ENCODE measurements around the gene ARNT2. TPM values are rescaled to one million over a fixed set of nuclear protein-coding genes. Genes with fewer than 3 reads are reported as not detected.
A peak's percentile ranks its signal among the peaks of the same experiment; 100 is the strongest.

The ARNT2 gene
- total RNA-seq, 1 experiment from 2014 or later, result 7.4 TPM

- peaks cover 3% of the 10 kb centered on the region for H3K36me3 ChIP-seq
- DNase-seq, result no peak
- no peaks in the 10 kb centered on the region for H3K27me3 ChIP-seq
Observed at GRCh38 chr15:80531796-80532195, 127.6 kb downstream of the ARNT2 start.

GRCh38 chr15:80533790-80534333 lies 129.7 kb downstream of the ARNT2 start:
- Histone ChIP-seq H3K27me3 (no peaks in the 10 kb centered on the region), H3K36me3 (peaks cover 3% of the 10 kb centered on the region), H3K9me3 (peaks cover 7% of the 10 kb centered on the region), H3K4me3 (no peak overlapping the region)
- DNase-seq, result no peak

More at GRCh38 chr15:80531796-80532195, 127.6 kb downstream of the ARNT2 start:
- H3K9me3 ChIP-seq, result peaks cover 7% of the 10 kb centered on the region
- no peak overlapping the region for H3K4me3 ChIP-seq

GRCh38 chr15:80536231-80536630 lies 132.0 kb downstream of the ARNT2 start:
- Histone ChIP-seq H3K4me3 (no peak overlapping the region), H3K9me3 (peaks cover 12% of the 10 kb centered on the region), H3K36me3 (peaks cover 3% of the 10 kb centered on the region; the same call in 1 of the 2 replicates), H3K27me3 (no peaks in the 10 kb centered on the region)
- DNase-seq, result no peak

GRCh38 chr15:80536716-80537115 lies 132.5 kb downstream of the ARNT2 start:
- DNase-seq, result no peak
- Histone ChIP-seq H3K9me3 (peaks cover 12% of the 10 kb centered on the region), H3K4me3 (no peak overlapping the region), H3K27me3 (no peaks in the 10 kb centered on the region), H3K36me3 (peaks cover 3% of the 10 kb centered on the region; the same call in 1 of the 2 replicates)

- Histone ChIP-seq H3K27me3 (no peaks in the 10 kb centered on the region; the same call in 1 of the 2 replicates), H3K36me3 (no peaks in the 10 kb centered on the region), H3K4me3 (no peak overlapping the region), H3K9me3 (peaks cover 10% of the 10 kb centered on the region; the same call in 1 of the 2 replicates)
- no peak for DNase-seq
Observed at GRCh38 chr15:80545078-80545477, 140.9 kb downstream of the ARNT2 start.

GRCh38 chr15:80547264-80547663 lies 143.1 kb downstream of the ARNT2 start:
- Histone ChIP-seq H3K36me3 (no peaks in the 10 kb centered on the region; the same call in 1 of the 2 replicates), H3K4me3 (no peak overlapping the region), H3K27me3 (no peaks in the 10 kb centered on the region; the same call in 1 of the 2 replicates), H3K9me3 (peaks cover 5% of the 10 kb centered on the region; the same call in 1 of the 2 replicates)
- DNase-seq, result no peak

GRCh38 chr15:80549191-80549590 lies 145.0 kb downstream of the ARNT2 start:
- no peaks in the 10 kb centered on the region; the same call in 1 of the 2 replicates for H3K27me3 ChIP-seq
- H3K36me3 ChIP-seq, result peaks cover 5% of the 10 kb centered on the region; the same call in 1 of the 2 replicates
- DNase-seq, result no peak
- H3K9me3 ChIP-seq, result peaks cover 5% of the 10 kb centered on the region; the same call in 1 of the 2 replicates
- no peak overlapping the region for H3K4me3 ChIP-seq

GRCh38 chr15:80549654-80550053 lies 145.5 kb downstream of the ARNT2 start:
- Histone ChIP-seq H3K36me3 (peaks cover 5% of the 10 kb centered on the region; the same call in 1 of the 2 replicates), H3K4me3 (no peak overlapping the region), H3K9me3 (peaks cover 5% of the 10 kb centered on the region; the same call in 1 of the 2 replicates), H3K27me3 (no peaks in the 10 kb centered on the region; the same call in 1 of the 2 replicates)
- DNase-seq, result no peak

GRCh38 chr15:80550219-80550907 lies 146.2 kb downstream of the ARNT2 start:
- H3K4me3 ChIP-seq, result no peak overlapping the region

GRCh38 chr15:80550908-80551260 lies 146.7 kb downstream of the ARNT2 start:
- H3K27me3 ChIP-seq, result no peaks in the 10 kb centered on the region; the same call in 1 of the 2 replicates
- peaks cover 8% of the 10 kb centered on the region; the same call in 1 of the 2 replicates for H3K36me3 ChIP-seq
- peak; percentile 22 for DNase-seq
- H3K4me3 ChIP-seq, result no peak overlapping the region
- peaks cover 5% of the 10 kb centered on the region; the same call in 1 of the 2 replicates for H3K9me3 ChIP-seq

More at GRCh38 chr15:80550219-80550907, 146.2 kb downstream of the ARNT2 start:
- Histone ChIP-seq H3K9me3 (peaks cover 5% of the 10 kb centered on the region; the same call in 1 of the 2 replicates), H3K27me3 (no peaks in the 10 kb centered on the region; the same call in 1 of the 2 replicates), H3K36me3 (peaks cover 8% of the 10 kb centered on the region; the same call in 1 of the 2 replicates)
- DNase-seq, result no peak

GRCh38 chr15:80551348-80551747 lies 147.2 kb downstream of the ARNT2 start:
- Histone ChIP-seq H3K9me3 (peaks cover 5% of the 10 kb centered on the region; the same call in 1 of the 2 replicates), H3K4me3 (no peak overlapping the region), H3K27me3 (no peaks in the 10 kb centered on the region; the same call in 1 of the 2 replicates), H3K36me3 (peaks cover 8% of the 10 kb centered on the region; the same call in 1 of the 2 replicates)
- DNase-seq, result no peak

GRCh38 chr15:80554560-80554959 lies 150.4 kb downstream of the ARNT2 start:
- no peaks in the 10 kb centered on the region for H3K27me3 ChIP-seq
- DNase-seq, result no peak
- H3K9me3 ChIP-seq, result 0 out of 2 replicates have a peak, but pooled peaks cover 2% of the 10 kb centered on the region
- no peak overlapping the region for H3K4me3 ChIP-seq
- H3K36me3 ChIP-seq, result peaks cover 8% of the 10 kb centered on the region; the same call in 1 of the 2 replicates

GRCh38 chr15:80556694-80557367 lies 152.6 kb downstream of the ARNT2 start:
- Histone ChIP-seq H3K9me3 (no peaks in the 10 kb centered on the region), H3K27me3 (no peaks in the 10 kb centered on the region), H3K4me3 (no peak overlapping the region), H3K36me3 (peaks cover 8% of the 10 kb centered on the region; the same call in 1 of the 2 replicates)
- DNase-seq, result no peak

- Histone ChIP-seq H3K9me3 (no peaks in the 10 kb centered on the region), H3K36me3 (peaks cover 6% of the 10 kb centered on the region; the same call in 1 of the 2 replicates), H3K27me3 (no peaks in the 10 kb centered on the region), H3K4me3 (no peak overlapping the region)
- DNase-seq, result no peak
Observed at GRCh38 chr15:80557441-80558234, 153.5 kb downstream of the ARNT2 start.

GRCh38 chr15:80558631-80559319 lies 154.6 kb downstream of the ARNT2 start:
- no peaks in the 10 kb centered on the region for H3K27me3 ChIP-seq
- H3K36me3 ChIP-seq, result peaks cover 3% of the 10 kb centered on the region; the same call in 1 of the 2 replicates
- H3K4me3 ChIP-seq, result no peak overlapping the region
- H3K9me3 ChIP-seq, result no peaks in the 10 kb centered on the region
- DNase-seq, result no peak

GRCh38 chr15:80559320-80559693 lies 155.1 kb downstream of the ARNT2 start:
- H3K4me3 ChIP-seq, result no peak overlapping the region
- H3K9me3 ChIP-seq, result no peaks in the 10 kb centered on the region
- peaks cover 3% of the 10 kb centered on the region; the same call in 1 of the 2 replicates for H3K36me3 ChIP-seq
- no peaks in the 10 kb centered on the region for H3K27me3 ChIP-seq
- DNase-seq, result no peak
